PC-3 (cell line): ENCODE results near the gene IQGAP3. TPM values are rescaled to one million over a fixed set of nuclear protein-coding genes. Genes with fewer than 3 reads are reported as not detected.

ENCODE experiments used
- ATAC-seq: fragments of 200-7000 bp; cut with Tn5 transposase; 2 replicates; pipeline ENCODE4 v1.9.1; 2020; ENCODE audit warnings: mild to moderate bottlenecking, moderate library complexity
- BruUV-seq: library from RNA; stranded (reverse); fragments of 400-500 nt; replicated peaks from 2 replicates; lab custom pipeline; 2021; lab: Mats Ljungman, UMichigan
- CTCF ChIA-PET: fragments of 300-600 bp; sonication (Branson Sonifier 250); formaldehyde crosslinking; loops from one replicate; lab custom pipeline; 2022; ENCODE audit warnings: antibody characterized with exemption; lab: Charles Lee
- POLR2A ChIA-PET: fragments of 300-600 bp; sonication (Branson Sonifier 250); formaldehyde crosslinking; loops from one replicate; lab custom pipeline; 2022; ENCODE audit warnings: antibody characterized with exemption; ENCODE audit not compliant: unreplicated experiment; lab: Charles Lee
- DNase-seq: peaks from one replicate; pipeline ENCODE4 v3.0.0-alpha.2; 2015
- H2AFZ ChIP-seq: fragments of 300-600 bp; sonication (generic); 2 replicates; pipeline ENCODE4 v1.6.0; 2016; ENCODE audit warnings: antibody characterized with exemption, low read length
- H3F3A ChIP-seq: fragments of 300-600 bp; sonication (generic); one replicate; pipeline ENCODE4 v1.6.0; 2017; ENCODE audit warnings: antibody characterized with exemption, low read length, control low read depth, mild to moderate bottlenecking; ENCODE audit not compliant: unreplicated experiment
- H3K27ac ChIP-seq: fragments of 300-600 bp; sonication (generic); 2 replicates; pipeline ENCODE4 v1.5.1; 2016; ENCODE audit warnings: mild to moderate bottlenecking, low read length
- H3K27me3 ChIP-seq: fragments of 300-600 bp; sonication (generic); 2 replicates; pipeline ENCODE4 v1.6.1; 2016; ENCODE audit warnings: low read length, mixed read lengths
- H3K36me3 ChIP-seq: fragments of 300-600 bp; sonication (generic); 2 replicates; pipeline ENCODE4 v1.6.1; 2016; ENCODE audit warnings: low read depth, mixed run types, low read length, mixed read lengths
- H3K4me1 ChIP-seq: fragments of 300-600 bp; sonication (generic); 2 replicates; pipeline ENCODE4 v1.5.1; 2016; ENCODE audit warnings: low read length; ENCODE audit not compliant: insufficient read depth
- H3K4me2 ChIP-seq: fragments of 300-600 bp; sonication (generic); 2 replicates; pipeline ENCODE4 v1.6.0; 2016; ENCODE audit warnings: low read length
- H3K4me3 ChIP-seq: fragments of 300-600 bp; sonication (generic); 2 replicates; pipeline ENCODE4 v1.5.1; 2016; ENCODE audit warnings: mild to moderate bottlenecking, low read length, mixed read lengths
- H3K79me2 ChIP-seq: fragments of 300-600 bp; sonication (generic); 2 replicates; pipeline ENCODE4 v1.6.1; 2017; ENCODE audit warnings: low read length, mixed read lengths
- H3K9ac ChIP-seq: fragments of 300-600 bp; sonication (generic); 2 replicates; pipeline ENCODE4 v1.6.0; 2016; ENCODE audit warnings: mild to moderate bottlenecking, low read length
- H3K9me2 ChIP-seq: fragments of 300-600 bp; sonication (generic); replicated peaks from 2 replicates; pipeline ENCODE4 v1.6.1; 2016; ENCODE audit warnings: mixed run types, low read length, mixed read lengths
- H3K9me3 ChIP-seq: fragments of 300-600 bp; sonication (generic); 2 replicates; pipeline ENCODE4 v1.6.1; 2016; ENCODE audit warnings: low read length, mixed read lengths
- H4K20me1 ChIP-seq: fragments of 300-600 bp; sonication (generic); 2 replicates; pipeline ENCODE4 v1.6.1; 2016; ENCODE audit warnings: low read length, mixed read lengths
- CTCF ChIP-seq: fragments of 300-600 bp; sonication (generic); conservative IDR thresholded peaks from 2 replicates; pipeline ENCODE4 v1.5.1; 2017; ENCODE audit warnings: antibody characterized with exemption, low read depth, mild to moderate bottlenecking, low read length
- EZH2 ChIP-seq: fragments of 300-600 bp; sonication (generic); IDR thresholded peaks from one replicate; pipeline ENCODE4 v1.6.1; 2017; ENCODE audit warnings: antibody characterized with exemption, mild to moderate bottlenecking, low read length; ENCODE audit not compliant: unreplicated experiment
- EZH2phosphoT487 ChIP-seq: fragments of 300-600 bp; sonication (generic); IDR thresholded peaks from 2 replicates; pipeline ENCODE4 v1.6.1; 2018; ENCODE audit warnings: mild to moderate bottlenecking, antibody characterized with exemption, low read length, borderline replicate concordance
- intact Hi-C: fragments of 100-400 bp; cut with micrococcal nuclease; formaldehyde crosslinking; loops from 2 replicates; pipeline ENCODE4 v1.9.0; 2023
- total RNA-seq: library from RNA; depleted of rRNA; stranded (reverse); fragments of >200 nt; gene quantifications from 2 replicates; pipeline ENCODE4 v1.2.3, GENCODE V29; 2014

The IQGAP3 gene
- total RNA-seq, 1 experiment from 2014 or later, result 54.3 TPM

- TF ChIP-seq EZH2phosphoT487, result no peak
- no peak for TF ChIP-seq EZH2
- TF ChIP-seq CTCF, result no peak
- intact Hi-C loops, result no loop called here
Observed at GRCh38 chr1:156539818-156540355, 32.5 kb downstream of the IQGAP3 start.

GRCh38 chr1:156538711-156539440 is 33.5 kb downstream of the IQGAP3 start:
- intact Hi-C loops, result no loop called here
- no TSS peak for BruUV-seq
- Histone ChIP-seq H3K4me1 (0 out of 2 replicates have a peak, but pooled peaks cover 4% of the 10 kb centered on the region), H2AFZ (no peak overlapping the region), H3K9ac (no peak overlapping the region), H3K4me2 (no peak overlapping the region), H3K27ac (no peak overlapping the region), H3K36me3 (peaks cover 77% of the 10 kb centered on the region), H3K9me3 (no peaks in the 10 kb centered on the region), H3K27me3 (no peaks in the 10 kb centered on the region), H3K9me2 (no peaks in the 10 kb centered on the region), H3K4me3 (no peak overlapping the region), H3F3A (no peaks in the 10 kb centered on the region), H3K79me2 (no peaks in the 10 kb centered on the region), H4K20me1 (no peaks in the 10 kb centered on the region)
- ChIA-PET POLR2A (no interaction called here), CTCF (no interaction called here)
- no peak for TF ChIP-seq EZH2
- TF ChIP-seq EZH2phosphoT487, result no peak
- TF ChIP-seq CTCF, result no peak
- no peak for ATAC-seq
- DNase-seq, result no peak

More at GRCh38 chr1:156539818-156540355, 32.5 kb downstream of the IQGAP3 start:
- Histone ChIP-seq H3K4me3 (no peak overlapping the region), H3K9ac (no peak overlapping the region), H3K79me2 (no peaks in the 10 kb centered on the region), H3K4me2 (no peak overlapping the region), H4K20me1 (no peaks in the 10 kb centered on the region), H2AFZ (no peak overlapping the region), H3K4me1 (0 out of 2 replicates have a peak, but pooled peaks cover 4% of the 10 kb centered on the region), H3K36me3 (peaks cover 77% of the 10 kb centered on the region), H3K27ac (no peak overlapping the region), H3K9me2 (no peaks in the 10 kb centered on the region), H3K27me3 (no peaks in the 10 kb centered on the region), H3K9me3 (no peaks in the 10 kb centered on the region), H3F3A (no peaks in the 10 kb centered on the region)
- ChIA-PET CTCF (no interaction called here), POLR2A (no interaction called here)
- DNase-seq (no peak), ATAC-seq (no peak)
- BruUV-seq, result no TSS peak

GRCh38 chr1:156537027-156537426 is 35.3 kb downstream of the IQGAP3 start:
- Histone ChIP-seq H3K9me2 (no peaks in the 10 kb centered on the region), H2AFZ (no peak overlapping the region), H3K79me2 (no peaks in the 10 kb centered on the region), H3K4me1 (no peaks in the 10 kb centered on the region), H3F3A (no peaks in the 10 kb centered on the region), H3K27me3 (no peaks in the 10 kb centered on the region), H3K36me3 (peaks cover 84% of the 10 kb centered on the region), H3K9me3 (no peaks in the 10 kb centered on the region), H4K20me1 (no peaks in the 10 kb centered on the region), H3K4me2 (no peak overlapping the region), H3K27ac (no peak overlapping the region), H3K4me3 (no peak overlapping the region), H3K9ac (no peak overlapping the region)
- CTCF ChIA-PET, result no interaction called here
- ATAC-seq, result no peak
- no peak for TF ChIP-seq EZH2
- no TSS peak for BruUV-seq
- DNase-seq, result no peak
- POLR2A ChIA-PET, result no interaction called here
- intact Hi-C loops, result no loop called here
